SJSA1 (cell line): ENCODE measurements around the gene SDHB. TPM values are rescaled to one million over a fixed set of nuclear protein-coding genes. Genes with fewer than 3 reads are reported as not detected.

ENCODE experiments used
- DNase-seq, 2 experiments: peaks; one replicate each; pipeline ENCODE4 v3.0.0-alpha.2; 2015 to 2020; ENCODE audit warnings: low spot score in 2 of 2, low read depth in 1 of 2
- H3K27ac ChIP-seq: fragments of 250-450 bp; sonication (Bioruptor Pico); 2 replicates; pipeline ENCODE4 v1.5.1; 2020; ENCODE audit warnings: mild to moderate bottlenecking, moderate library complexity
- H3K27me3 ChIP-seq: fragments of 250-450 bp; sonication (Bioruptor Pico); replicated peaks from 2 replicates; pipeline ENCODE4 v1.5.1; 2020; ENCODE audit warnings: mild to moderate bottlenecking, moderate library complexity
- H3K36me3 ChIP-seq: fragments of 250-450 bp; sonication (Bioruptor Pico); 2 replicates; pipeline ENCODE4 v1.5.1; 2020; ENCODE audit warnings: mild to moderate bottlenecking
- H3K4me1 ChIP-seq: fragments of 250-450 bp; sonication (Bioruptor Pico); replicated peaks from 2 replicates; pipeline ENCODE4 v1.6.1; 2021; ENCODE audit warnings: mild to moderate bottlenecking
- H3K4me3 ChIP-seq: fragments of 250-450 bp; sonication (Bioruptor Pico); 2 replicates; pipeline ENCODE4 v1.5.1; 2020; ENCODE audit warnings: mild to moderate bottlenecking
- H3K9me3 ChIP-seq: fragments of 250-450 bp; sonication (Bioruptor Pico); replicated peaks from 2 replicates; pipeline ENCODE4 v1.5.1; 2020; ENCODE audit warnings: mild to moderate bottlenecking
- total RNA-seq: library from RNA; depleted of rRNA; stranded (reverse); fragments of >200 nt; shearing (Covaris generic); gene quantifications from 2 replicates; pipeline ENCODE4 v1.2.3, GENCODE V29; 2014

The SDHB gene
- total RNA-seq, 1 experiment from 2014 or later = 219 TPM

- no peak overlapping the region for H3K27ac ChIP-seq
- no peaks in the 10 kb centered on the region for H3K36me3 ChIP-seq
- peaks cover 23% of the 10 kb centered on the region for H3K4me1 ChIP-seq
- H3K4me3 ChIP-seq = no peak overlapping the region
- no peak for DNase-seq
- no peaks in the 10 kb centered on the region for H3K27me3 ChIP-seq
- no peaks in the 10 kb centered on the region for H3K9me3 ChIP-seq
Measured at GRCh38 chr1:16978139-16978538, 75.7 kb downstream of the SDHB start.

GRCh38 chr1:16977377-16977776, 76.5 kb downstream of the SDHB start:
- H3K27me3 ChIP-seq = no peaks in the 10 kb centered on the region
- no peak overlapping the region for H3K4me3 ChIP-seq
- no peaks in the 10 kb centered on the region for H3K36me3 ChIP-seq
- H3K9me3 ChIP-seq = no peaks in the 10 kb centered on the region
- peaks cover 23% of the 10 kb centered on the region for H3K4me1 ChIP-seq
- no peak overlapping the region for H3K27ac ChIP-seq
- no peak for DNase-seq

- Histone ChIP-seq H3K4me3 (no peak overlapping the region), H3K4me1 (peaks cover 23% of the 10 kb centered on the region), H3K27me3 (no peaks in the 10 kb centered on the region), H3K9me3 (no peaks in the 10 kb centered on the region), H3K27ac (no peak overlapping the region), H3K36me3 (no peaks in the 10 kb centered on the region)
- DNase-seq = no peak
Measured at GRCh38 chr1:16976966-16977365, 76.9 kb downstream of the SDHB start.

GRCh38 chr1:16975838-16976237, 78.0 kb downstream of the SDHB start:
- H3K4me1 ChIP-seq = peaks cover 17% of the 10 kb centered on the region

GRCh38 chr1:16975211-16975610, 78.6 kb downstream of the SDHB start:
- Histone ChIP-seq H3K4me1 (peaks cover 11% of the 10 kb centered on the region), H3K36me3 (no peaks in the 10 kb centered on the region), H3K9me3 (no peaks in the 10 kb centered on the region), H3K27ac (no peak overlapping the region), H3K27me3 (no peaks in the 10 kb centered on the region), H3K4me3 (no peak overlapping the region)
- DNase-seq = no peak

More at GRCh38 chr1:16975838-16976237, 78.0 kb downstream of the SDHB start:
- H3K27ac ChIP-seq = no peak overlapping the region
- no peak for DNase-seq
- no peaks in the 10 kb centered on the region for H3K27me3 ChIP-seq
- H3K9me3 ChIP-seq = no peaks in the 10 kb centered on the region
- H3K4me3 ChIP-seq = no peak overlapping the region
- H3K36me3 ChIP-seq = no peaks in the 10 kb centered on the region

GRCh38 chr1:16973215-16973614, 80.6 kb downstream of the SDHB start:
- DNase-seq = no peak
- Histone ChIP-seq H3K27ac (no peak overlapping the region), H3K9me3 (no peaks in the 10 kb centered on the region), H3K4me3 (no peak overlapping the region), H3K4me1 (peaks cover 4% of the 10 kb centered on the region; the same call in 1 of the 2 replicates), H3K36me3 (no peaks in the 10 kb centered on the region), H3K27me3 (no peaks in the 10 kb centered on the region)

- peak in 1 of 2 experiments; percentile 31 for DNase-seq
- no peak overlapping the region for H3K4me3 ChIP-seq
- no peaks in the 10 kb centered on the region for H3K36me3 ChIP-seq
- H3K4me1 ChIP-seq = peaks cover 10% of the 10 kb centered on the region
- H3K27me3 ChIP-seq = no peaks in the 10 kb centered on the region
- H3K27ac ChIP-seq = no peak overlapping the region
- no peaks in the 10 kb centered on the region for H3K9me3 ChIP-seq
Measured at GRCh38 chr1:16972189-16972895, 81.5 kb downstream of the SDHB start.

GRCh38 chr1:16971341-16972188, 82.3 kb downstream of the SDHB start:
- no peak for DNase-seq
- Histone ChIP-seq H3K27ac (no peak overlapping the region), H3K9me3 (no peaks in the 10 kb centered on the region), H3K27me3 (no peaks in the 10 kb centered on the region), H3K36me3 (no peaks in the 10 kb centered on the region), H3K4me1 (peaks cover 14% of the 10 kb centered on the region), H3K4me3 (no peak overlapping the region)

GRCh38 chr1:16970132-16970910, 83.5 kb downstream of the SDHB start:
- no peaks in the 10 kb centered on the region for H3K9me3 ChIP-seq
- H3K4me3 ChIP-seq = no peak overlapping the region
- no peak for DNase-seq
- H3K36me3 ChIP-seq = no peaks in the 10 kb centered on the region
- no peak overlapping the region for H3K27ac ChIP-seq
- H3K27me3 ChIP-seq = no peaks in the 10 kb centered on the region
- H3K4me1 ChIP-seq = peaks cover 14% of the 10 kb centered on the region

- H3K4me1 ChIP-seq = peaks cover 14% of the 10 kb centered on the region
- no peaks in the 10 kb centered on the region for H3K9me3 ChIP-seq
- no peak overlapping the region for H3K4me3 ChIP-seq
- H3K27ac ChIP-seq = no peak overlapping the region
- no peak for DNase-seq
- no peaks in the 10 kb centered on the region for H3K36me3 ChIP-seq
- no peaks in the 10 kb centered on the region for H3K27me3 ChIP-seq
Measured at GRCh38 chr1:16969651-16970050, 84.2 kb downstream of the SDHB start.

GRCh38 chr1:16969057-16969611, 84.7 kb downstream of the SDHB start:
- H3K27ac ChIP-seq = no peak overlapping the region

More at GRCh38 chr1:16969057-16969611, 84.7 kb downstream of the SDHB start:
- Histone ChIP-seq H3K4me1 (peaks cover 14% of the 10 kb centered on the region), H3K36me3 (no peaks in the 10 kb centered on the region), H3K9me3 (no peaks in the 10 kb centered on the region), H3K27me3 (no peaks in the 10 kb centered on the region), H3K4me3 (no peak overlapping the region)
- DNase-seq = no peak
